H1 (cell line): Measurements from ENCODE around the gene KLKB1. TPM values are rescaled to one million over a fixed set of nuclear protein-coding genes. Genes with fewer than 3 reads are reported as not detected.

Experiments used
- CTCF ChIA-PET: fragments of 300-600 bp; sonication (Branson Sonifier 250); formaldehyde crosslinking; loops from one replicate; lab custom pipeline; 2021; ENCODE audit not compliant: partially characterized antibody; lab: Charles Lee
- POLR2A ChIA-PET: fragments of 300-600 bp; sonication (Branson Sonifier 250); formaldehyde crosslinking; loops from one replicate; lab custom pipeline; 2021; ENCODE audit warnings: inconsistent platforms; ENCODE audit not compliant: partially characterized antibody; lab: Charles Lee
- DNase-seq, 2 experiments: peaks; one replicate each; pipeline versions ENCODE4 v3.0.0 to v3.0.0-alpha.2; 2010 to 2022; ENCODE audit warnings: low spot score in 2 of 2, low read depth in 1 of 2, mixed read lengths in 1 of 2
- FAIRE-seq: peaks from 2 replicates; lab custom pipeline; 2011; peaks lifted over from hg19 to GRCh38; lab: Jason Lieb, UNC
- H2AFZ ChIP-seq: 2 replicates; pipeline ENCODE4 v1.8.1; 2012; ENCODE audit warnings: low read length, inconsistent platforms
- H2AK5ac ChIP-seq: 2 replicates; pipeline ENCODE4 v1.6.1; 2013; ENCODE audit warnings: low read depth, low read length
- H2BK120ac ChIP-seq: replicated peaks from 2 replicates; pipeline ENCODE3; 2013; ENCODE audit warnings: low read depth, low read length, inconsistent platforms
- H2BK12ac ChIP-seq: 2 replicates; pipeline ENCODE4 v1.6.1; 2013; ENCODE audit warnings: low read depth, low read length
- H2BK15ac ChIP-seq: 2 replicates; pipeline ENCODE4 v1.6.1; 2013; ENCODE audit warnings: low read length
- H2BK20ac ChIP-seq: 2 replicates; pipeline ENCODE4 v1.6.1; 2013; ENCODE audit warnings: low read length
- H2BK5ac ChIP-seq: 2 replicates; pipeline ENCODE4 v1.6.1; 2013; ENCODE audit warnings: low read depth, low read length
- H3K14ac ChIP-seq: 2 replicates; pipeline ENCODE4 v1.6.1; 2013; ENCODE audit warnings: inconsistent platforms; ENCODE audit not compliant: insufficient read length
- H3K18ac ChIP-seq: 2 replicates; pipeline ENCODE4 v1.6.1; 2013; ENCODE audit warnings: low read length; ENCODE audit errors: extremely low read depth
- H3K23ac ChIP-seq: 2 replicates; pipeline ENCODE4 v1.6.1; 2013; ENCODE audit warnings: inconsistent platforms; ENCODE audit not compliant: insufficient read length
- H3K23me2 ChIP-seq: 2 replicates; pipeline ENCODE4 v1.6.1; 2013; ENCODE audit warnings: low read depth, low read length
- H3K27ac ChIP-seq: 2 replicates; pipeline ENCODE4 v1.6.1; 2011; ENCODE audit warnings: low read depth, low read length, inconsistent platforms
- H3K27me3 ChIP-seq, 4 experiments: replicated peaks in 1 of 4; 1 replicate in 1 of 4; 2 replicates in 3 of 4; pipeline versions ENCODE4 v1.6.1 to v1.8.1; 2011 to 2013; ENCODE audit warnings: low read length in 3 of 4, mild to moderate bottlenecking in 3 of 4, inconsistent platforms in 2 of 4, mixed read lengths in 2 of 4, moderate library complexity in 1 of 4; ENCODE audit not compliant: control insufficient read depth in 3 of 4, insufficient read depth in 3 of 4; ENCODE audit errors: extremely low read depth in 1 of 4
- H3K36me3 ChIP-seq, 4 experiments: 2 replicates each; pipeline versions ENCODE4 v1.6.1 to v1.8.1; 2011 to 2013; ENCODE audit warnings: mild to moderate bottlenecking in 4 of 4, low read length in 3 of 4, moderate library complexity in 2 of 4, control low read depth in 1 of 4, inconsistent platforms in 1 of 4; ENCODE audit not compliant: insufficient read depth in 4 of 4, control insufficient read depth in 2 of 4
- H3K4ac ChIP-seq: replicated peaks from 2 replicates; pipeline ENCODE3; 2013; ENCODE audit warnings: low read length, low read depth, mixed read lengths, inconsistent platforms; ENCODE audit not compliant: insufficient read length
- H3K4me1 ChIP-seq, 4 experiments: replicated peaks in 1 of 4; 1 replicate in 1 of 4; 2 replicates in 3 of 4; pipeline versions ENCODE4 v1.6.1 to v1.8.1; 2011 to 2013; ENCODE audit warnings: low read length in 3 of 4, inconsistent platforms in 2 of 4, mixed read lengths in 1 of 4; ENCODE audit not compliant: insufficient read depth in 4 of 4, control insufficient read depth in 3 of 4
- H3K4me2 ChIP-seq, 2 experiments: 2 replicates each; pipeline versions ENCODE4 v1.6.1 to v1.8.1; 2011 to 2013; ENCODE audit warnings: low read depth in 2 of 2, low read length in 2 of 2, control low read depth in 1 of 2, inconsistent platforms in 1 of 2, mild to moderate bottlenecking in 1 of 2; ENCODE audit not compliant: insufficient read depth in 1 of 2
- H3K4me3 ChIP-seq, 4 experiments: fragments of 200-600, 300-600 bp in 1 of 4; sonication (generic), shearing (Covaris generic), sonication (Bioruptor Twin) in 1 of 4; 2 replicates each; pipeline versions ENCODE4 v1.5.1 to v1.8.1; 2011 to 2016; ENCODE audit warnings: low read length in 4 of 4, low read depth in 3 of 4, control low read depth in 2 of 4, inconsistent platforms in 2 of 4, mild to moderate bottlenecking in 2 of 4, mixed read lengths in 1 of 4, moderate library complexity in 1 of 4; ENCODE audit not compliant: insufficient read depth in 2 of 4; ENCODE audit errors: extremely low read depth in 1 of 4
- H3K56ac ChIP-seq: replicated peaks from 2 replicates; pipeline ENCODE3; 2013; ENCODE audit warnings: low read depth, mild to moderate bottlenecking, mixed read lengths, low read length, inconsistent platforms; ENCODE audit not compliant: insufficient read length
- H3K79me1 ChIP-seq: 2 replicates; pipeline ENCODE4 v1.6.1; 2013; ENCODE audit warnings: low read depth, low read length, control low read depth
- H3K79me2 ChIP-seq, 2 experiments: 2 replicates each; pipeline versions ENCODE4 v1.6.1 to v1.8.1; 2012 to 2013; ENCODE audit warnings: low read length in 2 of 2, mild to moderate bottlenecking in 2 of 2, inconsistent platforms in 1 of 2; ENCODE audit not compliant: insufficient read depth in 2 of 2, control insufficient read depth in 1 of 2
- H3K9ac ChIP-seq, 4 experiments: replicated peaks in 1 of 4; 1 replicate in 1 of 4; 2 replicates in 3 of 4; pipeline versions ENCODE4 v1.6.1 to v1.8.1; 2011 to 2013; ENCODE audit warnings: low read depth in 3 of 4, low read length in 3 of 4, control low read depth in 2 of 4, mild to moderate bottlenecking in 2 of 4, moderate library complexity in 2 of 4, inconsistent platforms in 1 of 4; ENCODE audit errors: extremely low read depth in 1 of 4
- H3K9me3 ChIP-seq, 2 experiments: 2 replicates each; pipeline versions ENCODE4 v1.6.1 to v1.8.1; 2012 to 2013; ENCODE audit warnings: mild to moderate bottlenecking in 2 of 2, moderate library complexity in 2 of 2, control low read depth in 1 of 2, inconsistent platforms in 1 of 2, low read depth in 1 of 2, low read length in 1 of 2, mixed read lengths in 1 of 2; ENCODE audit not compliant: insufficient read depth in 2 of 2
- H4K20me1 ChIP-seq, 2 experiments: replicated peaks in 1 of 2; 2 replicates each; pipeline versions ENCODE3 to v1.8.1; 2011 to 2013; ENCODE audit warnings: inconsistent platforms in 2 of 2, low read length in 2 of 2, mild to moderate bottlenecking in 1 of 2; ENCODE audit not compliant: insufficient read depth in 2 of 2, control insufficient read depth in 1 of 2
- H4K5ac ChIP-seq: 2 replicates; pipeline ENCODE4 v1.6.1; 2013; ENCODE audit warnings: low read length, low read depth, mixed read lengths, inconsistent platforms; ENCODE audit not compliant: insufficient read length
- H4K8ac ChIP-seq: 2 replicates; pipeline ENCODE4 v1.8.0; 2013; ENCODE audit warnings: mild to moderate bottlenecking, moderate library complexity, low read length, inconsistent platforms; ENCODE audit not compliant: insufficient read depth; ENCODE audit errors: extremely low read depth
- H4K91ac ChIP-seq: replicated peaks from 2 replicates; pipeline ENCODE3; 2013; ENCODE audit warnings: low read length, mixed read lengths, inconsistent platforms; ENCODE audit not compliant: insufficient read length
- MAX ChIP-seq: IDR thresholded peaks from 2 replicates; pipeline ENCODE4 v1.6.1; 2012; ENCODE audit warnings: inconsistent platforms
- SAP30 ChIP-seq: fragments of 300-600 bp; sonication (generic); IDR thresholded peaks from 2 replicates; pipeline ENCODE4 v1.7.1; 2012; ENCODE audit warnings: low read length, moderate library complexity, mild to moderate bottlenecking, inconsistent platforms; ENCODE audit not compliant: insufficient read depth, insufficient replicate concordance
- SRF ChIP-seq: IDR thresholded peaks from 2 replicates; pipeline ENCODE4 v1.6.1; 2011; ENCODE audit warnings: mild to moderate bottlenecking, low read depth, low read length, moderate library complexity
- TAF7 ChIP-seq: optimal IDR thresholded peaks from 2 replicates; pipeline ENCODE3; 2011; ENCODE audit warnings: low read depth, mild to moderate bottlenecking, inconsistent platforms, low read length, moderate library complexity, borderline replicate concordance
- WGBS, 2 experiments: shearing (Covaris generic) in 1 of 2; methylation state at CpG; one replicate each; pipeline versions ENCODE4 v1.1.6 to v1.1.7; 2013 to 2015; ENCODE audit warnings: low lambda C conversion rate in 2 of 2, mixed read lengths in 2 of 2, inconsistent platforms in 1 of 2, low coverage in 1 of 2, missing lambda C conversion rate in 1 of 2; ENCODE audit not compliant: insufficient replicate concordance in 2 of 2, insufficient coverage in 1 of 2, insufficient read length in 1 of 2; ENCODE audit errors: extremely low coverage in 1 of 2, missing lambda C conversion rate in 1 of 2; 5-methylcytosine and 5-hydroxymethylcytosine counted together
- polyA plus RNA-seq, 7 experiments: library from polyadenylated mRNA; depleted of rRNA in 3 of 7; stranded (reverse) in 5 of 7; unstranded in 2 of 7; fragments of >200 nt in 5 of 7; fragments of 200-250 nt in 2 of 7; gene quantifications; 1 replicate in 5 of 7; 2 replicates in 1 of 7; 4 replicates in 1 of 7; pipeline versions ENCODE4 v1.2.1 to v1.2.3, GENCODE V29; 2011 to 2013; ENCODE audit warnings: missing spikeins in 2 of 7, mixed read lengths in 2 of 7
- total RNA-seq: library from RNA; stranded (reverse); fragmentation: NEBNext Ultra II Directional; extraction: Animal tissue kit (Norgen Biotek cat#: 25700); gene quantifications from 2 replicates; pipeline ENCODE4 v1.2.1, GENCODE V29; 2021

Gene KLKB1
- total and polyA plus RNA-seq, 2 of the 8 experiments (the other 6 are each of a cell fraction or from before 2014, with no cell fraction given) = 12.0 to 20.9 TPM

- Histone ChIP-seq H3K27ac (no peak overlapping the region), H3K14ac (no peak overlapping the region), H2AK5ac (no peak overlapping the region), H4K5ac (no peak overlapping the region), H3K36me3 (no peaks in the 10 kb centered on the region), H3K4me2 (no peak overlapping the region), H2BK120ac (no peak overlapping the region), H3K27me3 (no peaks in the 10 kb centered on the region), H3K4ac (no peak overlapping the region), H3K23me2 (peaks cover 5% of the 10 kb centered on the region; the same call in 1 of the 2 replicates), H4K91ac (no peak overlapping the region), H2AFZ (no peak overlapping the region), H2BK20ac (no peak overlapping the region), H4K20me1 (no peaks in the 10 kb centered on the region), H3K9me3 (no peaks in the 10 kb centered on the region), H3K56ac (no peak overlapping the region), H4K8ac (no peak overlapping the region), H3K79me1 (no peaks in the 10 kb centered on the region), H2BK12ac (no peak overlapping the region), H3K4me1 (0 out of 7 replicates have a peak, but pooled peaks cover 0 to 2% (median under 1%) of the 10 kb centered on the region in 4 experiments), H3K18ac (no peak overlapping the region), H3K4me3 (no peak overlapping the region), H3K79me2 (no peaks in the 10 kb centered on the region), H2BK5ac (no peak overlapping the region), H3K9ac (no peak overlapping the region), H2BK15ac (no peak overlapping the region), H3K23ac (no peak overlapping the region)
- DNase-seq (no peak), FAIRE-seq (no peak)
- ChIA-PET CTCF (interaction anchor here (0.8 to 1.5 kb wide), 2 partner anchors 48 to 63 kb away, joined by 3 read pairs; no protein-coding TSS in a partner anchor), POLR2A (no interaction called here)
- WGBS, 2 experiments = 94% methylated on average over 6 of the region's 6 CpGs; no CpG with 5 or more reads in 1 of the 2 experiments
- TF ChIP-seq SAP30 = no peak
- TF ChIP-seq SRF = no peak
- TF ChIP-seq TAF7 = no peak
- TF ChIP-seq MAX = no peak
- TF ChIP-seq, all 59 proteins: peak for 0
These were observed 31.2 kb upstream of the KLKB1 start for GRCh38 chr4:186196063-186196462.
